ENCODE results near the gene CEP131.

The CEP131 gene

GRCh38 chr17:81189670-81190530, 32.9 kb downstream of the CEP131 start:
- in situ Hi-C loops (cut with MboI; ENCODE audit: low sequenced_read_pairs): no loop called here

GRCh38 chr17:81189016-81189415, 33.7 kb downstream of the CEP131 start:
- in situ Hi-C loops (cut with MboI; ENCODE audit: low sequenced_read_pairs): no loop called here

- in situ Hi-C loops (cut with MboI; ENCODE audit: low sequenced_read_pairs): no loop called here
Observed at GRCh38 chr17:81188491-81188840, 34.3 kb downstream of the CEP131 start.

GRCh38 chr17:81187586-81188490, 34.9 kb downstream of the CEP131 start:
- in situ Hi-C loops (cut with MboI; ENCODE audit: low sequenced_read_pairs): no loop called here

GRCh38 chr17:81187120-81187519, 35.6 kb downstream of the CEP131 start:
- in situ Hi-C loops (cut with MboI; ENCODE audit: low sequenced_read_pairs): no loop called here

GRCh38 chr17:81186203-81186602, 36.6 kb downstream of the CEP131 start:
- in situ Hi-C loops (cut with MboI; ENCODE audit: low sequenced_read_pairs): no loop called here

GRCh38 chr17:81184555-81184954, 38.2 kb downstream of the CEP131 start:
- in situ Hi-C loops (cut with MboI; ENCODE audit: low sequenced_read_pairs): no loop called here

GRCh38 chr17:81183807-81184206, 39.0 kb downstream of the CEP131 start:
- in situ Hi-C loops (cut with MboI; ENCODE audit: low sequenced_read_pairs): no loop called here

- in situ Hi-C loops (cut with MboI; ENCODE audit: low sequenced_read_pairs): no loop called here
Observed at GRCh38 chr17:81183316-81183715, 39.4 kb downstream of the CEP131 start.

GRCh38 chr17:81182596-81182995, 40.2 kb downstream of the CEP131 start:
- in situ Hi-C loops (cut with MboI; ENCODE audit: low sequenced_read_pairs): no loop called here

- in situ Hi-C loops (cut with MboI; ENCODE audit: low sequenced_read_pairs): no loop called here
Observed at GRCh38 chr17:81181811-81182185, 41.0 kb downstream of the CEP131 start.

- in situ Hi-C loops (cut with MboI; ENCODE audit: low sequenced_read_pairs): no loop called here
Observed at GRCh38 chr17:81180836-81181810, 41.6 kb downstream of the CEP131 start.

- in situ Hi-C loops (cut with MboI; ENCODE audit: low sequenced_read_pairs): no loop called here
Observed at GRCh38 chr17:81179861-81180260, 42.9 kb downstream of the CEP131 start.

- in situ Hi-C loops (cut with MboI; ENCODE audit: low sequenced_read_pairs): no loop called here
Observed at GRCh38 chr17:81179220-81179619, 43.5 kb downstream of the CEP131 start.

GRCh38 chr17:81178136-81179091, 44.4 kb downstream of the CEP131 start:
- in situ Hi-C loops (cut with MboI; ENCODE audit: low sequenced_read_pairs): no loop called here

GRCh38 chr17:81176666-81177065, 46.1 kb downstream of the CEP131 start:
- in situ Hi-C loops (cut with MboI; ENCODE audit: low sequenced_read_pairs): no loop called here

GRCh38 chr17:81173762-81174155, 49.0 kb downstream of the CEP131 start:
- in situ Hi-C loops (cut with MboI; ENCODE audit: low sequenced_read_pairs): no loop called here

GRCh38 chr17:81173052-81173761, 49.6 kb downstream of the CEP131 start:
- in situ Hi-C loops (cut with MboI; ENCODE audit: low sequenced_read_pairs): no loop called here

GRCh38 chr17:81171941-81172340, 50.8 kb downstream of the CEP131 start:
- in situ Hi-C loops (cut with MboI; ENCODE audit: low sequenced_read_pairs): no loop called here
